NCI-H1417 treated with DMSO at 0.1 percent for 48 hours (cell line): ENCODE data around the gene IGSF21.
"Not testable (repeated sequence)": the region's sequence is repeated elsewhere in the genome, so short reads cannot be mapped to it uniquely, and the experiment has no call there.

Experiments used
- DNase-seq: peaks from one replicate; lab custom pipeline; 2025; lab: John Stamatoyannopoulos, UW

Gene IGSF21

DNA sequence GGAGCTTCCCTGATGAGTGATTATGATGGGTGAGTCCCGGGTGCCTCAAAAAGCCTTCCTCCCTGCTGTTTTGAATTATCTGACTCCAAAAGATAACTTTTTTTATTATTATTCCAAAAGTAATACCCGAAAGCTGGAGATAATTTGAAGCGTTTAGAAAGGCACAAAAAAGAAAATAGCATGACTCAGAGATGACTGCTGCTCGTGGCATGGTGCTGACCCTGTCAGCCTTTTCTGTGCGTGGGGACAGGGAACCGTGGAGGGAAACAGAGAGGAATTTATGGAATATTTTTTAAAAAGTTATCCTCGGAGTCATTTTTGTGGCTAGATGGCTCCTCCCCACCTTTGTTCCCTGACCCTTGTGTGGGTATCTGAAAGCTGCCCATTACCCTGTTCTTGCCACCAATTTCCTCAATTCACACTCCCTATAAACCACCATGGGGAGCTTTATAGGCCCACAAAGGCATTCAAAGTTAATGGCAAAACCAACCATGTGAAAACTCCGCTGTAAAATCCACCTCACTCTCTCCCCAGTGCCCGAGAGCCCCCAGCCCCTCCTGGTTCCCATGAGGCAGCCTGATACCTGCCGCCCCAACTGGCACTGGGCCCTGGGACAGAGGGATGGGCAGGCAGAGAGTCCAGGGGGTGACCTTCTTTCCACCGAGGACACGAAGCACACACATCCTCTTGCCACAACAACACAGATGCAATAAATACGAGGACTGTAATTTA is 37.5 kb downstream of the IGSF21 start:
- DNase-seq = no peak

DNA sequence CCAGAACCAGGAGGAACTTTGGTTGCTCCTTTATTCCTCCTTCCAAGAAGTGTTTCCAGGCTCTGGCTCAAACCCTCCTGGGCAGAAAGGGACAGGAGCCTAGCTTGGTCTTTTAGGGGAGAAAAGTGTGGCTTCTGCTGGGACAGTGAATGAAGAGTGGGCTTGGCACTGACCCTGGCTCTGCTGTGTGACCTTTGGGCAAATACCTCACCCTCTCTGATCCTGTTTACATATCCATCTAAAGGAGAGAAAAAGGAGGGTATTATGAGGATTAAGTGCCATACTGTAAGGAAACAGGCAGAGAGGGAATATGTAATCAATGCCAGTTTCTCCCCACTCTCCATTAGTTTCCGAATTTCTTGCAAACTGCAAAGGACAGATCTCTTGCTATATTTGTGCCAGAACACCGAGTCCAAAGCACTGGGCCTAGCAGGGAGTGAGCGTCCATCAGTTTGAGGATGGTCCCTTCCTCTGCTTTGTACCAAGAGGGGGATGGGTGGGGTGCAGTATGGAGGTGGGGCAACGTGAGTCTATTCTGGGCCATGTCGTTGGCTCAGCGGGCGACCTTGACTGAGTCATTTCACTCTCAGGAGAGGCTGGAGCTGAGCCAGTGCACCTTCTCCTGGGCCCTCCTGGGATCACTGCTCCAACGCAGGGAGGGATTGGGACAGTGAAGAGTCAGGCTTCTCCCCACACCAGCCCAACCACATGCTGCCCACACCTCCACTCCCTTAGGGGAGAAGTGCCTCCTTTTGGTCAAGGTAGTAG is 38.4 kb downstream of the IGSF21 start:
- DNase-seq = no peak

DNA sequence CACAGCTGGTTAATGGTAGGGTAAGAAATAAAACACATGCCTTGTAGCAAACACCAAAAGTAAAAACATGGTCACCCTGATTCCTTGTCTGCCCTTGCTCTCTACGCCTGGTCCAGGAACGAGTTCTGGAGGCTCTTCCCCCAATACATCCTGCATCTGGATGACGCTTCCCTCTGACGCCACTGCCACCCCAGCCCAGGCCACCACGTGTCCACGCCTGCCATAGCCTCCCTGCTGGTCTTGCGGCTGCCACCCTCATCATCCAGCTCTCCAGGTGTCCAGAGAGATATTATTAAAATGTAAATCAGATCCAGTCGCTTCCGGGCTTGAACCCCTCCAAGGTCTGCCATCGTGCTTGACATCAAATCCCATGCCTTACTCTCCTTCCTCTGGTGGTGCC is 39.3 kb downstream of the IGSF21 start:
- no peak for DNase-seq

- no peak for DNase-seq
These were observed 40.1 kb downstream of the IGSF21 start for GRCh38 chr1:18147672-18148071.

DNA sequence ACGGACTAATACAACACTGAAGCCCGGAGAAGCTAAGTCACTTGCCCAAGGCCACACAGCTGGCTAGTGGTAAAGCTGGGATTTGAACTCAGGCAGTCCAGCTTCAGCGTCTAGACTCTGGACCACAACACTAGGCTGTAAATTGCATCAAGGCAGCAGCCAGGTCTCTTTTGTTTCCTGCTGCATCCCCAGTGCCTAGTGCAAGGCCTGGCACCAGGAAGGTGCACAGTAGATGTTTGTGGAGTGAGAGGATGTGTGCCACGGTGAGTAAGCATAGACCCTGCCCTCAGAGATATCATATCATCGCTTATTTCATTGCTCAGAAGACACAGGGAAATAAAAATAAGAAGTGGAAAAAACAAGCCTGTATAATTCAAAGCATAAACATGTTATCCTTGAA is 40.9 kb downstream of the IGSF21 start:
- DNase-seq = no peak

- DNase-seq = no peak
These were observed 41.5 kb downstream of the IGSF21 start for GRCh38 chr1:18149027-18149641.

DNA sequence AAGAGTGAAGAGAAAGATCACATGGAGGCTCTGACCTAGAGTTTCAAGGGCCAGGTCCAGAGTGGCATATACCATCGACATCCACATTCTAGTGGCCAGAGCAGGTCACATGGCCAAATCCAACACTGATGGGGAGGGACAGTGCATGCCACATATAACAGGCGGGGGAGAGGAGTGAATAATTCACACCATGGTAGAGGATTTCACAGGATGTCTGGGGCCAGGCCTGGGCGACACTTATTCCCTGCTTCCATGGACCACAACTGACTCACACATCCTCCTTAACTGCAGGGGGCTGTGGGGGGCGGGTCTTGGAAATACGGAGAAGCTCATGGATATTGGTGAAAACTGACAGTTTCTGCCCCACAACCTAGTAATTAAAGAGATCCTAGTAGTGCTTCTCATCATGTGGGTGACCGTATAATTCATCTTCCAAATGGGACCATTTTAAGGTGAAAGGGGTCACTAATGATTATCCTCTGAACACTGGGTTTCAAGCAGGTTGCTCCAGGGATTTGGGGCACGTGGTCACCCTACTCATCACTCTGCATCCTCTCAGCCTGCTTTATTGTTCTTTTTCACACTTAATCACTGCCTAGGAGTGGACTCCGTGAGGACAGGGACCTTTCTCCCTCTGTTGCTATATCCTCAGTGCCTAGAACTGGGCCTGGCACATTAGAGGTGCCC is 44.0 kb downstream of the IGSF21 start:
- DNase-seq = no peak

- no peak for DNase-seq
These were observed 47.0 kb downstream of the IGSF21 start for GRCh38 chr1:18154430-18155194.

DNA sequence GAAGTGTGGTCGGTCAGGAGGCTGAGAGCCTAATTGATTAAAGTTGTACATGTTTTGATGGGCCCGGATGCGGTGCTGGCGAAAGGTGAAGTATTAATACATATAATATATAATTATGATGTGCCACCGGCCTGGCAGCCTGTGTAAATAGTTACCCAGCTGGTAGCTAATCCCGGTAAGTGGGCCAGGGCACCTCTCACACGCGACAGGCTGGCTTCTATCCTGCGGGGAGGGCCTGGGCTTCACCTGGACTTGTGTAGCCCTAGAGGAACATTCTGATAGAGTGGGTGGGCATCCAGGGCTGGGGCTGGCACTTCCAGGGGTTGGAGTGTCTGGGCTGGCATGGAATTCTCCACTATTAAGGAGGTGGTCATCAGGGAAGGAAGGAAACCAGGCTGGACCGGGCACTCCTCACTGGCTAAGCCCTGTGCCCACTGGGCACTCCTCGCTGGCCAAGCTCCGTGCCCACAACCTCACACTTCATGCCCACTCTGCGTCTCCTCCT is 48.3 kb downstream of the IGSF21 start:
- no peak for DNase-seq

DNA sequence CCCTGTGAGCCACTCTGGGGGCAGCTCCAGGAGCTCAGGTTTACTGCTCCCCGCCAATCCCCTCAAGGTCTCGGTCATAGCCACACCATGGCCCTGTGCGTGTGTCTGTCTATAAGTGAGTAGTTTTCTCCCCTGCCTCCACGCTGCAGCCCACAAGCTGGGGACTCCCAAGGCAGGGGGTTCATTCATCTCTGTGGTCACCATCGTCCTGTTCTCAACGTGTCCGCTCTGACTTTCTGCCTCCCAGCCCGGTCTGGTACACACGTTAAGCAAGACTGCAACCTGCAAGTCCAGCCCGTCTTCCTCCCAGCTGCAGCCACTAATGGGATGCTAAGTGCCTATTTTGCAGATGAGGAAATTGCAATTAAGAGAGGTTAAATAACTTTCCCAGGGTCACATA is 49.8 kb downstream of the IGSF21 start:
- no peak for DNase-seq

DNA sequence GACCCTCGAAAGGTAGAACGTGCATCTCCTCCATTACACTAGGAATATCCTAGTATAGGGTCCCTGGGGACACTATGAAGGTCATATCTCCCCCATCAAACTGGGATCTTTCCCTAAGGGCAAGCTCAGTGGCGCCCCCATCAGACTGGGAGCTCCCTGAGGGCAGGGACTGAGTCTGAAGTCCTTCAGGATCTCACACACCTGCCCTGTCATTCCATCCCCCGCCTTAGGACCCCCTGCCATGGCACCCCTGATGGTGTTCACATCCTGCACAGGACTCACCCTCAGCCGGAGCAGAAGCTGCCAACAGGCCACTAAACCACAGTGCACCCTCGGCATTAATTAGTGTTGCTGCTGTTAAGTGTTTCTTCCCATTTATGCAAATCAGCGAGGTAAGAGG is 50.4 kb downstream of the IGSF21 start:
- no peak for DNase-seq

DNA sequence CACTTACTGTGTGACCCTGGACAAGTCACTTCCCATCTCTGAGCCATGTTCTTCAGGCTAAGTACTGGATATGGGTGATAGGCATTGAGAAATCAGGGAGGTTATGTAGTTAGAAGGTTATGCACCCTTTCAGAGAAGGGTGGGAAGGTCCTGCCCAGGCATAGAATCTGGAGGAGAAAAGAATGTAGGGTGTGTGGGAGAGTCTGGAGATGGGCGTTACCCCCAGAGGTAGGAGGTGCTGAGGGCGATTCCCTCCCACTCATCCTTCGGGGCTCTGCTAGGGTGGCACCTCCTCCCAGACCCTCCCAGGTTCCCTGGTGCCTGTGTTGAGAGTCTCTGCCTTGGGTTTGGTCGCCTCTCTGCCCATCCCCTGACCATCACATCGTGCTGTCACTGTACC is 51.1 kb downstream of the IGSF21 start:
- no peak for DNase-seq

GRCh38 chr1:18160290-18160942 is 52.8 kb downstream of the IGSF21 start:
- DNase-seq = no peak

- DNase-seq = no peak
These were observed 54.1 kb downstream of the IGSF21 start for GRCh38 chr1:18161690-18162089.

GRCh38 chr1:18165640-18166039 is 58.0 kb downstream of the IGSF21 start:
- DNase-seq = not testable (repeated sequence)

GRCh38 chr1:18166341-18166740 is 58.7 kb downstream of the IGSF21 start:
- no peak for DNase-seq

DNA sequence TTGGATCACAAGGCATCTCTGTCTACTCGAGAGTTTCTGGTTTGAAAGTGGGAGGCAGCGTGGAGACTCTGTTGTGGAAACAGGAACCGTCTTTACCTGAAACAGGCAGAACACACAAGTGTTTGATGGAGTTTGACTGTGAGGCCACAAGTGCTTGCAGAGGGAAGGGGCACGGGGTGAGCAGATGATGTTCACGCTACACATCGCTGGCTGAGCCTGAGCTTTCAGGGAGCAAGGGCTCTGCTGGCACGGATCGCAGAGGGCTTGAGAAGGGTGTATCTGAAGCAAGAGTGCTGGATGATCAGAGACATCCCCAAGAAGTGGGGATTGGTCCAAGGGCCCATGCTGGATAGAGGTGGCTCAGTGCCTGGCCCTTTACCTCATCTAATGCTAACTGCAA is 59.3 kb downstream of the IGSF21 start:
- no peak for DNase-seq

DNA sequence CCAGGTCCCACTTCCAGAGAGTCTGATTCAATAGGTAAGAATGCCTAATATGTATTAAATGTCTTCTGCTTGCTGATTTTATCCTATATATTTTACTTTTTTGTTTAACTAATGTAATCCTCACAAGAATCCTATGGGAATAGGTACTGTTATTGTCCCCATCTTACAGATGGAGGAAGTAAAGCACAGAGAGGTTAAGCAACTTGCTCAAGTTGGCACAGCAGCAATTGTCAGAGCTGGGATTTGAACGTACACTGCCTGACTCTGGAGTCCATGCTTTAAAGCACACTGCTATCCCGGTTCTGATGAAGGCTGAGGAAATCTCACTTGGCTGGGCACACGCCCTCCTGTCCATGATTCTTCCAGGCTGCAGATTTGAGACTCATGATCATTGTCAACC is 62.8 kb downstream of the IGSF21 start:
- no peak for DNase-seq

GRCh38 chr1:18174037-18174436 is 66.4 kb downstream of the IGSF21 start:
- DNase-seq = no peak

- DNase-seq = no peak
These were observed 67.5 kb downstream of the IGSF21 start for GRCh38 chr1:18175051-18175450.
